ENCODE results near the gene MTG2.

Gene MTG2

DNA sequence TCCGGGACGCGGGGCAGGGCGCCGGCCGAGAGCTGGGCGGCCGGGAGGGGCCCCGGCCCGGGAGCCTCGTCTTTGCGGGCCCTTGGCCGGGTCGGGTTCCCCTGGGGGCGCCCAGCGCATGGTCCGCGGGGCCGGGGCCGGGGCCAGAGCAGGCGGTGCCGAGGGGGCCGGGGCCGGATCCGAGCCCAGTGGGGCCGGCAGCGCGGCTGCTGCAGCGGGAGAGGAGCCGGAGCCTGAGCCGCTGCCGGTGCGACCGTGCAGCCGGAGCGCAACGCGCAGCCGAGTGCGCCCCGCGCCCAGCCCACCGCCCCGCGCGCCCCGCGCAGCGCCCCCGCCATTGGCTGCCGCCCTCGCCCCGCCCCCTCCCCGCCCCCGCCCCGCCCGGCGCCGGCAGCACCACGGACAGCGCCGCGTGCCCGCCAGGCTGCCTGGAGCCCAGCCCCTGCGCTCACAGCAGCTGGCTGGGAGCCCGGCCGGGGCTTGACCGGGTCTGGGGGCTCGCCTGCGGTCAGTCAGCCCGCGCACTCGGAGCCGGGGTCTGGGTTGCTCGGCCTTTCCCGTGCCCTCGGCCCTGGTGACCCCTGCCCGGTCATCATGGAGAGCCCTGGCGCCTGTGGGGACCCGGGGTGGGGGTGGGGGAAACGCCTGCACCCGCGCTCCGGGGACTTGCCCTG lies 37.3 kb downstream of the MTG2 start, which contains the start of gene HRH3:
Gene HRH3, minus strand, starts transcription at position 287 of the 674 bp plus-strand sequence. CDS start 308 bp downstream, outside the sequence.
- peak in 1 of 2 donors; percentile 26 for DNase-seq (ENCODE audit: low read depth in 1 of 2, low spot score in 1 of 2)

DNA sequence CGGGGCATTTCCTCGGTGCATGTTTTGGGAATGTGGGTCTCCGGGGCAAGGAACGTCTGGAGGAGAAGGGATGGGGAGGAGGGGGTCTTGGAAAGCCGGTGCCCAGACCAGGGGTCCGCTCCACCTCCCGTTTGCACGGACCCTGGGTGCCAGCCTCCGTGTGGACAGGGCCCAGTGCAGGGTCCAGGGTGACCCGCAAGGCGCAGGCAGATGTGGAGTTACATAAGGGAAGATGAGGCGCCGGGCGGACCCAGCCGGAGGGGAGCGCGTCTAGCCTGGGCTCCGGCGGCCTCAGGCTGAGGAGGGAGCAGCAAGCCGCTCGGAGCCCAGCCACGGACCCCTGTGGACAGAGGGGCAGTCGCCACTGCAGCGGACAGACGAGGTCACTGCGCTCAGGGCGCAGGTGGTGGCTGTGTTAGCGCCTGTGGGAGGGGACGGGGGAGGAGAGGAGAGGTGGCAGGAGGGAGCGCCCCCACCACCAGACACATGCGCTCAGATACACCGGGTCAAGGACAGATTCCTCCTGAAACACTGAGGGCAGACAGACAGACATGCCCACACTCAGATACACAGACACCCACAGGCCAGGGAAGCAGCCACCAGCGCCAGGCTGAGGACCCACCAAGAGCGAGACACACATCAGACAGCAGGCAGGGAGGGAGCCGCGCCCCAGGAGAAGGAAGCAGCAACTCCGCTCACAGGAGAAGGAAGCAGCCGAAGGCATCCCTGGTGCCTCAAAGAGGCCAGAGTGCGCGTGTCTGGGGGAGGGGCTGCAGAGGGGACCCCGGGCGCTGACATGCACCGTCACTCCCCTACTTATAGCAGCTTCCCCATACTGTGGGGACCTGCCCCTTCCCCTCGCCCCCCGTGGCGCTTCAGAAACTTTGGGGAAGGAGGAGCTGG lies 38.1 kb downstream of the MTG2 start:
- DNase-seq (ENCODE audit: low read depth in 1 of 2, low spot score in 1 of 2), result no peak

DNA sequence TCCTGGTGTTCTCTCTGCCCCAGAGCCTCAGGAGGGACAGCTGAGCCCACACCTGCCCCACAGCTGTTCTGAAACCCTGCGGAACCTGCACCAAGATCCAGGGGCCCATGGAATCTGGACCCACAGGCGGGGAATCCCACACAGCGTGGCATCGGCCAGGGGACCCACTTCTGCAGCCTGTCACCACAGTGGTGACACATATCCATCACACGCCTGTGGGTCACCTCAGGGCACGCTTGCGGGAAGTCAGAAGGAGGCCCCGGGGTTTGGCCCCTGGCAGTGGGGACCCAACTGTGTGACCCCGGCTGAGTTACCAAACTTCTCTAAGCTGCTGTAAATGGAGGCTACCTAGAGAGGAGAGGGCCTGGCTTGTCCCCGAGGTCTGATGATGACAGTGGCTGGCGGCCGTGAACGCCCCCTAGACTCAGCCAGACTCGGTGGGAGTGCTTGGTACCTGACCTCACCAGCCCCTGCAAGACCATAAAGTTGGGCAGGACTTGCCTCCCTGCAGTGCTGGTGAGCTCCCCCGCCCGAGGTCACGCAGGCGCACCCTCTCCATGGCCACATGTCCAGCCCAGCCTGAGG lies 39.5 kb downstream of the MTG2 start:
- no peak for DNase-seq (ENCODE audit: low read depth in 1 of 2, low spot score in 1 of 2)

DNA sequence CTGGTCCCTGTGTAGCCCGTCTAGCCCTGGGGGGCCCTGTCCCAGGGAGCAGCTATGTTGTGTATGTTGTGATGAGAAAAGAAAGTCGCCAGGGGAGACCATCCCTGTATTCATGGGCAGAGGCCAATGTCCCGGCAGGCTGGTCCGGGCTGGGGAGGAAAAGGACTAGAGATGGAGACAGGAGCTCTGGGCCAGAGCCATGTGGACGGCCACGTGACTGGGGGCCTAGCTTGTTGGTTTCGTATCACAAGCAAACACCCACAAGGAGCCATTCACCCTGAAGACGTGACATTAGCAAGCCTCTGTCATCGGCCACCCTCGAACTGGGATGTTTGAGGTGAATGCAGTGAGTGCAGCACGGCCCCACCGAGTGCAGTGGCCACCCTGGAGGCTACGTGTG lies 40.1 kb downstream of the MTG2 start:
- DNase-seq (ENCODE audit: low read depth in 1 of 2, low spot score in 1 of 2), result no peak

DNA sequence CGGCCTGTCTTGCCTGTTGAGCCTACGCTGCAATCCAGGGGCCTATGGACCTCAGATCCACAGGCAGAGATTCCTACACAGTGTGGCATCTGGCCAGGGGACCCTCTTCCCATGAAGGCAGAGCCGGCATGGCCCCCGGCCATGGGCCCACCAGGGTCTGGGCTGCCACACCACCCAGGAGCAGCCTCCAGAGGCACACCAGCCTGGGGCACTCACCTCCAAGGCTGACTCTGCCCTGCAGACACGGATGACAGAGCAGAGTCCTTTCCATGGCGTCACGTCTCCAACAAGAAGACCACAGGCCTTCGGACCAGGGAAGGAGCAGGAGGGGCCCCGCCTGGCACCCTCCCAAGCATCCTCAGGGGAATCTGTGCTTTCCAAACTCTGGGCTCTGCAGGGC lies 40.7 kb downstream of the MTG2 start:
- no peak for DNase-seq (ENCODE audit: low read depth in 1 of 2, low spot score in 1 of 2)

DNA sequence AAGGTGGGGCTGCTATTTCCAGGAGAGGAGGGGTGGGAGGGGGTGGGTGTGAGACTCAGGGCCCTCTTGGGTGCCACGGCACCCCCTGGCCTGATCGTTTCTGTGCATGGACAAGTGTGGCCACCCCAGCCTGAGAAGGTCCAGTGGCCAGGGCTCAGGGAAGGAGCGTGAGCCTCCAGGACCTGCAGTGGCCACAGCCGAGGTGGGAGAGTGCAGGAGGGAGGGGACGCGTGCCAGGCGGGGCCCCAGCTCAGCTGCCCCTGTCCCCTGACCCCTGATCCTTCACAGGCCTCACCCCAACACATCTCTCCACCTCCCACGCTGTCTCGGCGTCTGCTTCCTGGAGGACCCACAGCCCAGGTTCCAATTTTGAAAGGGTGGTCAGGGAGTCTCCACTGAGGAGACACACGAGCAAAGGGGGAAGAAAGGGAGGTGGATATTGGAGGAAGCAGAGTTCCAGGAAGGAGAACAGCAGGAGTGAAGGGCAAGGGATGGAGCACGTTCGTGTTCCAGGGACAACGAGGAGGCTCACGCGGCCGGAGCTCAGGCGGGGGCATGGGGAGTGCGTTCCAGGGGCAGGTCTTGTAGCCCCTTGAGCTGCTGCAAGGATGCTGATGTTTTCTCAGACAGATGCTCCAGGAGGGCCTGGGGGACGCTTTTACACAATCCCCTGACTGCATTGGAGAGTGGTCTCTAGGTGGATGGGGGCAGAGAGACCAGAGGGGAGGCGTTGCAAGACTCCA lies 41.5 kb downstream of the MTG2 start:
- no peak for DNase-seq (ENCODE audit: low read depth in 1 of 2, low spot score in 1 of 2)

DNA sequence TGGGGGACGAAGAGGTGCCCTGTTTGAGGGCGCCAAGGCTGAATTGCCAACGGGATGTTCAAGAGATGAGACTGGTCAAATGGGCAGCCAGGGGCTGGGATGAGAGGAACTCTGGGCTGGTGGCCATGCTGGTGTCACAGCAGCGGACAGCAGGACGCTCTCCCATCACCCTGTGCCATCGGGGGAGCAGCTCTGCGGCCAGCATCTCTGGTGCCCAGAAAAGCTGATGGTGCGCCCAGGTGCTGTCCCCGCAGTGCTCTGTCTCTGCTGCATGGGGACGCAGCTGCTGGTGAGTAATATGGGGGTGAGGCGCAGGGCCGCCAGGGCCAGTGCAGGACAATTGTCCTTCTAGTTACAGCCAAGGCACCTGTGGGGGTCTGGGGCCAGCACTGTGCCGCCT lies 42.2 kb downstream of the MTG2 start:
- no peak for DNase-seq (ENCODE audit: low read depth in 1 of 2, low spot score in 1 of 2)

DNA sequence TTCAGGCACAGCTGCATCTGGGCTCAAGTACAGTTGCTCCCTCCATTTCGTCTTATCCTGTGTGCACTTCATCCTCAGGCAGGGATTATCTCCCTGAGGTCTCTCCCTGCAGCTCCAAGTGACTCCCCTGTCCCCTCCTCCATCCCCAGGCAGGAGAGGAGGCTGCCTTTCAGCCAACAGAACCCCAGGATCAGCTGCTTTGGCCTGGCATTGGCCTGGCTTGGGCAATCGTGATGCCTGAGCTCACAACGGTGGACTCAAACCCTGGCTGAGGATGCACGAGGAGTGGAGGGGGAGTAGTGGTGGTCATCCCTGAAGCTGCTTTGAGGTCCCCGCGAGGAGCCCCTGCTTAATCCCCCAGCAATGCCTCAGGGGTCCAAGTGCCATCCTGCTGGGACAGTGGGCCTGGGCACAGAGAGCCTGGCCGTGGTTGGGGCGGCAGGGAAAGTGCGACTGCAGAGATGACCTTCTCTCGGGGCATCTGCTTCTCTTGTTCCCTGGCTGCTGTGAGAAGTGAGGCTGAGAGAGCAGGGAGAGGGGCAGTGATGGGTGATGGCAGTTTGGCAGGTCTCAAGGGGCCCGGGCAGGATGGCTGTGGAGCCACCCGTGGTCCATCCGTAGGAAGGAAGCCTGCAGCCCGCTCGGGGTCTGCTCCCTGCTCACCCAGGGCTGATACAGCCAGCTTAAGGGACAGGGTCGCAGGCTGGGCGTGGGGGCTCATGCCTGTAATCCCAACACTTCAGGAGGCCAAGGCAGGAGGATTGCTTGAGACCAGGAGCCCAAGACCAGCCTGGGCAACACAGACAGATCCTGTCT lies 43.2 kb downstream of the MTG2 start:
- DNase-seq (ENCODE audit: low read depth in 1 of 2, low spot score in 1 of 2), result no peak

DNA sequence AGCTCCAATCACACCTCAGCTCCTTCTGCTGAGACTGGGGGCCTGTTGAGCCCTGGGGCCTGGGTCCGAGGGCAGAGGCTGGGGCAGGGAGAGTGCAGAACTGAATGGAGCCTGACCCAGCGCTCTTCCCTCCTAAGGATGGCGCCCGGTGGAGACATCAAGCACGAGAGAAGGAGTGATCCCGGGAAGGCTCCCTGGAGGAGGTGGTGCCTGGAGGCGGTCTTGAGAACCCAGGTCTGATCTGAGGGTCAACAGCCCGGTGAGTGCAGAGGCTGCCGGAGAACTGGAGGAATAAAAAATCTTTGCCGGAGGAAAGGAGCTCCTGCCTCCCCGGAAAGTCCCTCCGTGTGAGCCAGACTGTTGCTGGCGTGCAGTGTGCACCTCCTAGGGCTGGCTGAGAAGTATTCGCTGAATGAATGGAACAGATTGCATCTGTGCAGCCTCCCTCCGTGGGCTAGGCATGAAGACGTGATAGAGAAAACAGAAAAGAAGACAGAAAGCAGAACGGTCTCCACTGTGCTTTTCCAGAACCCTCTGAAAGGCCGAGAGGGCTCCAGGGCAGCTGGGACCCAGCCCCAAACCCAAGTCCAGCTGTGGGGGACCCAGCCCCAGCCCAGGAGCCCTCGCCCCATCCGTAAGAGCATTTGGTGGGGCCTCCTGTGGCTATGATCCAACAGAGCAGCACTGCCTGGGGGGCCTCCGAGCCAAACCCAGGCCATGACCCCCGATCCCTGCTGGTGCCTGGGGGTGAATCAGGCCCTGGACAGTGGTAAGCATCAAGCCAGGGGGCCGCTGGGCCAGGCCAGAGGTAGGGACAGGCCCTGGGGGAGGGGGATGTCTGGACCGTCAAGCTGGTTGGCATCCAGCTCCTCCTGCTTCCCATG lies 44.1 kb downstream of the MTG2 start:
- no peak for DNase-seq (ENCODE audit: low read depth in 1 of 2, low spot score in 1 of 2)

DNA sequence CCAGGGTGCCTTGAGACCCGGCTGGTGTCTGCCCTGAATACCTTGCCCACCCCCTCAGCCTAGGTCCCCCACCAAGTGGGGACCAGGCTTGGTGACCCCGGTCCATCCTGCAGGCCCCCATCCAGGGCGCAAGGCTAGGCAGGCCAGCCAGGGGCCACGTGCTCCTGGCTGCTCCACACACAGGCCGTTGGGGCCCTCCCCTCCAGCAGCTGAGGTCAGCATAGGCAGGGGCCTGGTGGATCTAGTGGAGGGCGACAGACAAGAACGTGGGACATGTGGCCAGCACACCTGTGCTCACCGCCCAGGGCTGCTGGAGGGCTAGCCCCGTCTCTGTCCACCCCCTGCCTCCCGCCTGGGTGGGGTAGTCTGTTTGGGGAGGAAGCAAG lies 44.8 kb downstream of the MTG2 start:
- DNase-seq (ENCODE audit: low read depth in 1 of 2, low spot score in 1 of 2), result no peak

DNA sequence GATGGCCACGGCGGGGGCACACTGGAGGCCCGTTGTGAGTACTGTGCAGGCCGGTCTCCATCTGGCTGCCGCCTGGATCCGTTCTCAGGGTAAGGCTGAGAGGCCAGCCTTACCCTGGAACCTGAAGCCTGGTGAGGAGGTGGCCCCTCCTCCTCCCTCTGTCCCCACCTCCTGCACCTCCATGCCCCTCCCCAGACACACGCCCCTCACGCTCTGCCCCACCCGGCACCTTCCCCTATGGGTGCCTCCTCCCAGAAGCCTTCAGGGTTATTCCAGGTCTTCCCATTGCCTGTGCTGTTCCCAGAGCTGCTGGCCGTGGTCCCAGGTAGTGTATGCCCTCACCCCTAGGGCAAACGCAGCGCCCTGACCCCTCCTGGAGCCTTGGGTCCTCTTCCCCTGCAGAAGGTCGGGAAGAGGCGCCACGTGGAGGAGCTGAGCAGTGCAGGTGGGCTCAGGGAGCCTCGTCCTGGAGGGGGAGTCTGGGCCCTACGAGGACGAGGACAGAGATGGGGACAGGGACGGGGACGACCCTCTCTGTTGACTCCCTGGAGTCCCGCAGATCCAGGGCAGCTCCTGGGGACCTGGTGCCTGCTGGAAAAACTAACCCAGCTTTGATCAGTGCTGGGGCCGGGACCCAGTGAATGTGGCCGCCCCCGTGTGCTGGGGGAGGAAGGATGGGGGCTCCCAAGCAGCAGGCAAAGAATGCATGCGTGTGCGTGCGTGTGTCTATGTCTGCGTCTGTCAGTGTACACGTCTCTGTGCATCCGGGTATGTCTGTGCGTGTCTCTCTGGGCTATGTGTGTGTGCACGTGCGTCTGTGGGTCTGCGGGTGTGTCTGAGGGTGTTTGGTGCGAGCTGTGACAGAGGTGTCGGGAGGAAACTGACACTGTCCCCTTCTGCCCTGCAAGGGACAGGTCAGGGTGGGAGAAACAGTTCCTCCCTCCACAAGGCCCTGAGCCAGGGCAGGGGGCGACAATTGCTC lies 45.4 kb downstream of the MTG2 start:
- DNase-seq (ENCODE audit: low read depth in 1 of 2, low spot score in 1 of 2), result no peak

DNA sequence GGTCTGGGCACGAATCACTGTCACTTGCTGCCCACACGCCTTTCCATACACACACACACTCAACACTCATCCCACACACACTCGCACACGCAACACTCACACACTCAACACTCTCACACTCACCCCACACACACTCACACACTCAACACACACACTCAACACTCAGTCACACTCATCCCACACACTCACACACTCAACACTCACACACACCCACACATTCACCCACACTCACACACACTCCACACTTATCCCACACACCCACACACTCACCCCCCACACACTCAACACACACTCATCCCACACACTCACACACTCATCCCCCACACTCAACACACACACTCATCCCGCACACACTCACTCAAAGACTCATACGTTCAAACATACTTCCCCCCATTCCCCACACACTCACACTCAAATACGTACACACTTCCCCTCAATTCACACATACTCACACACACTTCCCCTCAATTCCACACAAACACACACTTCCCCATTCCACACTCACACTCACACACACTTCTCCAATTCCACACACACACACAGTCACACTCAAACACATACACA lies 46.2 kb downstream of the MTG2 start:
- no peak for DNase-seq (ENCODE audit: low read depth in 1 of 2, low spot score in 1 of 2)

DNA sequence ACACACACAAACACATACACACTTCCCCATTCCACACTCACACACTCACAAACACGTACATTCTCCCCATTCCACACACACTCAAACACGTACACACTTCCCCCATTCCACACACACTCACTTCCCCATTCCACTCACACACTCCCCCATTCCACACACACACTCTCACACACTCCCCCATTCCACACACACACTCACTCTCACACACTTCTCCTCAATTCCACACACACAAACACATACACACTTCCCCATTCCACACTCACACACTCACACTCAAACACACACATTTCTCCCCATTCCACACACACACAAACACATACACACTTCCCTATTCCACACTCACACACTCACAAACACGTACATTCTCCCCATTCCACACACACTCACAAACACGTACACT lies 46.8 kb downstream of the MTG2 start:
- no peak for DNase-seq (ENCODE audit: low read depth in 1 of 2, low spot score in 1 of 2)

DNA sequence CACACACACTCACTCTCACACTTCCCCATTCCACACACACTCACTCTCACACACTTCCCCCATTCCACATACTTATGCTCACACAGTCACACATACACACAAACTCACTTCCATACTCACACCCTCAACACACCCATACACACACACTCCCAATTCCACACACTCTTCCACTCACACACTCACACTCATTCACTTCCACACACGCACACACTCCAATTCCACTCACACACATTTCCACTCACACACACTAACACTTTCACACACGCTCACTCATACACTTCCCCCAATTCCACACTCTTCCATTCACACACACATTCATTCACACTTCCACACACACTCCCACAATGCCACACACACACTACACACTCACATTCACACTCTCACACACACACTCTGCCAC lies 47.4 kb downstream of the MTG2 start:
- DNase-seq (ENCODE audit: low read depth in 1 of 2, low spot score in 1 of 2), result no peak

DNA sequence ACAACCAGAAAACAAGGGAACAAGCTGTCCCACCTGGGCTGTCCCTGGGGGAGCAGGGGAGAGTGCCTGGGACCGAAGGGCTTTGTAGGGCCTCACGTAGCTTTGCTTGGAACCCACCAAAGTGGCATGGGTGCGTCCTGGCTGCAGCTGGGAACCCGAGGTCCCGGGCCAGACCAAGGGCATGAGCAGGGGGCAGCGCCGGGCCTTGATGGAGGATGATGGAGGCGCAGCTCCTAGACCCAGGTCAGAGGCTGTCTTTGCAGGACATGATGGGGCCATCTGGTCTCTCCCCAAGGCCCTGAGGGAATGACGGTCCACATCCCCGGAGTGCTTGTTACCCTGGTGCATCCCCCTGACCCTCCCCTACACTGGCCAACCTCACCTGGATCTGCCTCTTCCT lies 47.9 kb downstream of the MTG2 start:
- no peak for DNase-seq (ENCODE audit: low read depth in 1 of 2, low spot score in 1 of 2)

DNA sequence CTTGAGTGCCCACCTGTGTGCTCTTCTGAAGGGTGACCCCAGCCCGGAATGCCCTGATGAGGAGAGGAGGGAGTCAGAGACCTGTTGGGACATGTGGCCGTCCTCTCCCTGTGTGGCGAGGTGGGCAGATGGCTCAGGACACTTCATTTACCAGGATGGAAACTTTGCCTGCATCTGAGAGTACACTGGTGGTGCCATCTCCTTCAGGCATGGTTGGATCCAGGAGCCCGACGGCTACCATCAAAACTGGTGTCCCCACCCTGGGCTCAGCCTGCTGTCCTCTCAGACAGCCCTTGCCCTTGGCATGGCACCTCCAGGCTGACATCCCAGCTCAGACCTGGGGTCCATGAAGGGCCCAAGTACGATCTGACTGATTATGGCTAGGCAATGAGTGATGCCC lies 48.5 kb downstream of the MTG2 start:
- no peak for DNase-seq (ENCODE audit: low read depth in 1 of 2, low spot score in 1 of 2)

DNA sequence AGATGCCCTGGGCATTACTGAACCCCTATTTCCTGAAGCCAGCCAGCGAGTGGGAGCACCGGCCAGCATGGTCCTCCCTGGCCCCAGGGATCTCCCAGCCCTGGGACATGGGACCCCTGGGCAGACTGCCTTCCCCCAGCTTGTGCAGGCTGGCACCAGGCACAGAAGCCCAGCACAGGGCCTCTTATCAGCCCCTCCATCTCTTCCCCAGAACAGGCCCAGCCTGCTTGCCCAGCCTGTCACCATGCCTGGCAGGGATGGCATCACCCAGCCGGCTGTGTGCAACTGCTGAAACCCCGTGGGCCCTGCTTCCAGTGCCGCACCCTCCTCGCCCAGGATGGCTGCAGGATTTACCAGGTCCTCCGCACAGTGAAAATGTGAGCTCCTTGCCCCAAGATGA lies 49.4 kb downstream of the MTG2 start:
- no peak for DNase-seq (ENCODE audit: low read depth in 1 of 2, low spot score in 1 of 2)
